ENCODE measurements around the gene SLC10A7. TPM values are rescaled to one million over a fixed set of nuclear protein-coding genes. Genes with fewer than 3 reads are reported as not detected.

Gene SLC10A7
- total and polyA plus RNA-seq, 2 of the 4 experiments (the other 2 are of a cell fraction): 5.2 to 8.4 TPM

DNA sequence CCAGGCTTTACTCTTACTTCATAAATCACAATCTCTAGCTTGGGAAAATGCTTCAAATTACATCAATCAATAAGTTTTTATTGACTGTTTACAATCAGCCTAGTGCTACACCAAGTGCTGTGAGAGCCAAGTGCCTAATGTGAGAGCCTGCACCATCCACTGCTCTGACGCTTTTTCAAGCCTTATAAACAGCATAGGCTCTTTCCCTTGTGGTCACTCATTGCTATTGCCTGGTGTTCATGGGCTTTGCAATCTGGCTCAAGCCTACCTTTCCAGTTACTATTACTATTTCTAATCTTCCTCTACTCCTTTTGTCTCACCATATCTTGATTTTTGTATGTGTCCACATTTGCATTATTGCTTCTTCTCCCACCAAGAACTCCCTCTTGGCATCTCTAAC is 230.4 kb downstream of the SLC10A7 start:
- in situ Hi-C loops (cut with MboI; ENCODE audit: low sequenced_read_pairs) (no loop called here), dilution Hi-C loops (cut with HindIII; ENCODE audit: low sequenced_read_pairs, unreplicated experiment) (no loop called here), intact Hi-C loops (cut with micrococcal nuclease) (no loop called here)
- Histone ChIP-seq H2BK120ac (ENCODE audit: low read depth, low read length) (no peak overlapping the region), H4K91ac (ENCODE audit: insufficient read depth, low read depth, low read length) (no peak overlapping the region), H2AK9ac (replicated peaks; ENCODE audit: low read depth, low read length, poor library complexity) (no peak overlapping the region), H2BK5ac (ENCODE audit: low read depth, low read length, poor library complexity, severe bottlenecking) (no peak overlapping the region), H2AFZ (replicated peaks; ENCODE audit: low read length, poor library complexity) (no peak overlapping the region), H3K56ac (ENCODE audit: extremely low read depth, insufficient read depth, low read length) (no peak overlapping the region), H3K4me2 (ENCODE audit: low read depth, low read length) (no peak overlapping the region), H4K8ac (ENCODE audit: low read depth in 2 of 2, low read length in 2 of 2) (no peak overlapping the region), H3K9me1 (ENCODE audit: insufficient read depth, low read length) (no peaks in the 10 kb centered on the region), H2BK15ac (ENCODE audit: low read depth, low read length) (no peak overlapping the region), H3K4me1 (ENCODE audit: control insufficient read depth, insufficient read depth, low read length) (no peaks in the 10 kb centered on the region), H3K27ac (ENCODE audit: insufficient read depth, low read length) (no peak overlapping the region), H3K14ac (replicated peaks; ENCODE audit: low read depth, low read length) (no peak overlapping the region), H4K20me1 (ENCODE audit: insufficient read depth, low read length) (no peaks in the 10 kb centered on the region), H3K79me1 (ENCODE audit: low read depth in 1 of 2, low read length in 2 of 2) (no peaks in the 10 kb centered on the region), H2BK20ac (ENCODE audit: low read depth, low read length) (no peak overlapping the region), H3K23ac (ENCODE audit: low read depth, low read length) (no peak overlapping the region), H3K4ac (ENCODE audit: low read depth, low read length) (no peak overlapping the region), H3K9ac (ENCODE audit: low read depth, low read length) (no peak overlapping the region), H3K9me3 (ENCODE audit: control insufficient read depth, insufficient read depth, low read length) (no peaks in the 10 kb centered on the region), H4K5ac (ENCODE audit: low read depth, low read length) (no peak overlapping the region), H3K4me3 (ENCODE audit: insufficient read depth, low read depth, low read length) (no peak overlapping the region), H3K36me3 (ENCODE audit: control insufficient read depth, insufficient read depth, low read length) (peaks cover 2% of the 10 kb centered on the region), H2AK5ac (ENCODE audit: low read depth, low read length) (no peak overlapping the region), H3K27me3 (ENCODE audit: control insufficient read depth, insufficient read depth, low read length) (no peaks in the 10 kb centered on the region), H3K18ac (ENCODE audit: low read depth, low read length) (no peak overlapping the region)
- WGBS, 2 experiments (ENCODE audit: extremely low coverage in 2 of 2, insufficient read length in 1 of 2): no CpG with 5 or more reads among the region's 1 CpG
- no peak for ATAC-seq (ENCODE audit: low read depth)
- ChIA-PET POLR2A (ENCODE audit: unreplicated experiment) (no interaction called here), CTCF (no interaction called here)
- no peak for DNase-seq
- TF ChIP-seq RAD21 (IDR thresholded peaks at IDR 0.05; ENCODE audit: low read length): no peak
- no peak for TF ChIP-seq MAFK (IDR thresholded peaks at IDR 0.05; ENCODE audit: low read depth, low read length)
- TF ChIP-seq MXI1 (IDR thresholded peaks at IDR 0.05; ENCODE audit: borderline replicate concordance, low read depth, low read length): no peak
- TF ChIP-seq MAZ (IDR thresholded peaks at IDR 0.05; ENCODE audit: borderline replicate concordance, low read depth, low read length): no peak
- no peak for TF ChIP-seq CTCF (conservative IDR thresholded peaks at IDR 0.05; ENCODE audit: low read depth, low read length)
- TF ChIP-seq, protein P1, sequence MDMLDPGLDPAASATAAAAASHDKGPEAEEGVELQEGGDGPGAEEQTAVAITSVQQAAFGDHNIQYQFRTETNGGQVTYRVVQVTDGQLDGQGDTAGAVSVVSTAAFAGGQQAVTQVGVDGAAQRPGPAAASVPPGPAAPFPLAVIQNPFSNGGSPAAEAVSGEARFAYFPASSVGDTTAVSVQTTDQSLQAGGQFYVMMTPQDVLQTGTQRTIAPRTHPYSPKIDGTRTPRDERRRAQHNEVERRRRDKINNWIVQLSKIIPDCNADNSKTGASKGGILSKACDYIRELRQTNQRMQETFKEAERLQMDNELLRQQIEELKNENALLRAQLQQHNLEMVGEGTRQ (IDR thresholded peaks at IDR 0.05; ENCODE audit: low read depth, low read length): no peak
- TF ChIP-seq CHD1 (IDR thresholded peaks at IDR 0.05; ENCODE audit: low read depth, low read length): no peak
- BruUV-seq (replicated peaks): no TSS peak
